ENCODE results near the gene MVD. TPM values are rescaled to one million over a fixed set of nuclear protein-coding genes. Genes with fewer than 3 reads are reported as not detected.

MVD gene
- total and polyA plus RNA-seq, 10 of the 15 experiments (the other 5 are each of a cell fraction or from before 2014, with no cell fraction given) = 5.0 to 147 (median 65.0) TPM

GRCh38 chr16:88703486-88704309 lies 40.8 kb upstream of the MVD start (continued):
- TF ChIP-seq BACH1 (IDR thresholded peaks at IDR 0.05; ENCODE audit: borderline replicate concordance) (peak; percentile 86; the same call in 1 of the 2 replicates), HDAC2 (IDR thresholded peaks at IDR 0.05) (no peak), NBN (IDR thresholded peaks at IDR 0.05) (0 out of 2 replicates have a peak, but pooled peaks have one; percentile 36), IRF5 (IDR thresholded peaks at IDR 0.05; ENCODE audit: borderline replicate concordance) (no peak), STAT1 (conservative IDR thresholded peaks at IDR 0.05) (no peak), HDGF (IDR thresholded peaks at IDR 0.05) (peak; percentile 50; the same call in 1 of the 2 replicates), POLR2AphosphoS5 (IDR thresholded peaks at IDR 0.05; ENCODE audit: low read length) (no peak), NFYB (IDR thresholded peaks at IDR 0.05; ENCODE audit: insufficient read depth, low read depth, low read length) (no peak), PKNOX1 (IDR thresholded peaks at IDR 0.05) (0 out of 2 replicates have a peak, but pooled peaks have one; percentile 7), BHLHE40 (IDR thresholded peaks at IDR 0.05; ENCODE audit: borderline replicate concordance in 1 of 2, low read depth in 2 of 2, low read length in 1 of 2) (peak in 1 of 2 experiments; percentile 69; a peak in 2 of 4 replicates), SMAD5 (IDR thresholded peaks at IDR 0.05; ENCODE audit: low read depth) (no peak), EP300 (IDR thresholded peaks at IDR 0.05; ENCODE audit: borderline replicate concordance in 1 of 2, control insufficient read depth in 1 of 2, low read depth in 2 of 2, low read length in 2 of 2) (no peak), PBX3 (IDR thresholded peaks at IDR 0.05; ENCODE audit: insufficient replicate concordance, low read depth, low read length) (peak; percentile 3)

Measured in GM12878 (cell line).